K562 (cell line): ENCODE data around the gene UNC13A. TPM values are rescaled to one million over a fixed set of nuclear protein-coding genes. Genes with fewer than 3 reads are reported as not detected.

Source experiments
- ATAC-seq: fragments of 200-7000 bp; cut with Tn5 transposase; 3 replicates; pipeline ENCODE4 v1.9.1; 2020; ENCODE audit warnings: moderate library complexity
- BruUV-seq: library from RNA; stranded (reverse); fragments of 400-500 nt; replicated peaks from 2 replicates; lab custom pipeline; 2021; lab: Mats Ljungman, UMichigan
- CTCF ChIA-PET: fragments of 300-600 bp; formaldehyde crosslinking; extraction: SDS; loops from one replicate; lab custom pipeline; 2021; ENCODE audit warnings: low intra/inter-chr PET ratio; lab: Yijun Ruan, JAX
- POLR2A ChIA-PET: fragments of 300-600, 350-650 bp; sonication (Branson Sonifier 250); formaldehyde crosslinking; extraction: SDS; loops from one replicate; lab custom pipeline; 2021; ENCODE audit warnings: antibody characterized with exemption, inconsistent platforms; lab: Yijun Ruan, JAX
- DNase-seq, 4 experiments: peaks; one replicate each; pipeline versions ENCODE4 v3.0.0 to v3.0.0-alpha.2; 2011 to 2018; ENCODE audit warnings: low spot score in 3 of 4, mixed read lengths in 3 of 4; ENCODE audit errors: extremely low read depth in 1 of 4
- FAIRE-seq: peaks from 2 replicates; lab custom pipeline; 2011; peaks lifted over from hg19 to GRCh38; lab: Jason Lieb, UNC
- H2AFZ ChIP-seq: 2 replicates; pipeline ENCODE4 v1.6.0; 2011; ENCODE audit warnings: low read depth, low read length, control low read depth, inconsistent platforms
- H3K27ac ChIP-seq: fragments of 200-600 bp; 3 replicates; pipeline ENCODE4 v1.8.0; 2011; ENCODE audit warnings: low read depth, mild to moderate bottlenecking, control low read depth, inconsistent platforms, low read length, moderate library complexity, mixed read lengths; ENCODE audit errors: extremely low read depth
- H3K27me3 ChIP-seq, 2 experiments: fragments of 300-600 bp in 1 of 2; 2 replicates in 1 of 2; 3 replicates in 1 of 2; pipeline versions ENCODE4 v1.6.0 to v1.8.0; 2011; ENCODE audit warnings: inconsistent platforms in 2 of 2, low read length in 2 of 2, mild to moderate bottlenecking in 1 of 2, mixed read lengths in 1 of 2, moderate library complexity in 1 of 2; ENCODE audit not compliant: control insufficient read depth in 2 of 2, insufficient read depth in 2 of 2
- H3K36me3 ChIP-seq: fragments of 300-600 bp; 3 replicates; pipeline ENCODE4 v1.8.0; 2011; ENCODE audit warnings: mild to moderate bottlenecking, low read length, inconsistent platforms; ENCODE audit not compliant: control insufficient read depth, insufficient read depth
- H3K4me1 ChIP-seq, 2 experiments: fragments of 200-600 bp in 1 of 2; replicated peaks in 1 of 2; 2 replicates in 1 of 2; 3 replicates in 1 of 2; pipeline versions ENCODE4 v1.5.1 to v1.8.0; 2011; ENCODE audit warnings: inconsistent platforms in 2 of 2, low read length in 2 of 2, mild to moderate bottlenecking in 1 of 2, mixed read lengths in 1 of 2, moderate library complexity in 1 of 2; ENCODE audit not compliant: control insufficient read depth in 2 of 2, insufficient read depth in 2 of 2
- H3K4me2 ChIP-seq: 2 replicates; pipeline ENCODE4 v1.6.1; 2011; ENCODE audit warnings: low read length, control low read depth, inconsistent platforms, mixed read lengths; ENCODE audit not compliant: insufficient read depth
- H3K4me3 ChIP-seq: fragments of 200-600 bp; sonication (generic), shearing (Covaris generic); 2 replicates; pipeline ENCODE4 v1.5.1; 2016; ENCODE audit warnings: control low read depth, inconsistent platforms
- H3K79me2 ChIP-seq: fragments of 200-600 bp; 3 replicates; pipeline ENCODE4 v1.8.0; 2011; ENCODE audit warnings: low read length, inconsistent platforms; ENCODE audit not compliant: control insufficient read depth, insufficient read depth
- H3K9ac ChIP-seq, 2 experiments: 2 replicates each; pipeline versions ENCODE4 v1.6.0 to v1.6.1; 2011; ENCODE audit warnings: low read depth in 2 of 2, low read length in 2 of 2, control low read depth in 1 of 2, inconsistent platforms in 1 of 2, mild to moderate bottlenecking in 1 of 2, mixed read lengths in 1 of 2; ENCODE audit not compliant: insufficient read depth in 1 of 2
- H3K9me1 ChIP-seq: one replicate; pipeline ENCODE4 v1.6.0; 2011; ENCODE audit warnings: inconsistent platforms, mild to moderate bottlenecking, low read length, moderate library complexity; ENCODE audit not compliant: control insufficient read depth, insufficient read depth
- H3K9me3 ChIP-seq: replicated peaks from 2 replicates; pipeline ENCODE4 v1.5.1; 2011; ENCODE audit warnings: low read depth, low read length, inconsistent platforms; ENCODE audit not compliant: control insufficient read depth, insufficient read depth
- H4K20me1 ChIP-seq: replicated peaks from 2 replicates; pipeline ENCODE4 v1.6.1; 2011; ENCODE audit warnings: low read length, inconsistent platforms, mixed read lengths; ENCODE audit not compliant: control insufficient read depth, insufficient read depth
- CTCF ChIP-seq, 3 experiments: IDR thresholded peaks in 2 of 3; conservative IDR thresholded peaks in 1 of 3; 2 replicates each; pipeline ENCODE4 v1.5.1; 2011 to 2012; ENCODE audit warnings: low read length in 3 of 3, mild to moderate bottlenecking in 3 of 3, control low read depth in 2 of 3, improper control_type of control experiment in 1 of 3, inconsistent platforms in 1 of 3, low read depth in 1 of 3, mixed read lengths in 1 of 3, moderate library complexity in 1 of 3; ENCODE audit not compliant: insufficient read depth in 2 of 3
- E2F4 ChIP-seq: sonication (generic); formaldehyde crosslinking; IDR thresholded peaks from 2 replicates; pipeline ENCODE4 v1.8.0; 2022; ENCODE audit warnings: mild to moderate bottlenecking, low read depth, missing genetic modification reagents
- ETV6 ChIP-seq, 3 experiments: fragments of 150-350 bp in 1 of 3; sonication (generic) in 1 of 3; formaldehyde crosslinking in 1 of 3; IDR thresholded peaks; 2 replicates each; pipeline versions ENCODE4 v1.6.1 to v1.8.0; 2014 to 2022; ENCODE audit warnings: borderline replicate concordance in 2 of 3, low read depth in 2 of 3, antibody characterized with exemption in 1 of 3, low read length in 1 of 3, mild to moderate bottlenecking in 1 of 3, missing genetic modification reagents in 1 of 3
- GTF2B ChIP-seq: IDR thresholded peaks from 2 replicates; pipeline ENCODE4 v1.6.1; 2011; ENCODE audit not compliant: insufficient read length; ENCODE audit errors: extremely low read depth
- GTF2F1 ChIP-seq: IDR thresholded peaks from 2 replicates; pipeline ENCODE4 v1.6.1; 2011; ENCODE audit warnings: low read depth, low read length, improper control_type of control experiment
- HDAC2 ChIP-seq: fragments of 450-650 bp; IDR thresholded peaks from 2 replicates; pipeline ENCODE4 v1.6.1; 2016; ENCODE audit warnings: mild to moderate bottlenecking
- MIER1 ChIP-seq: fragments of 450-650 bp; IDR thresholded peaks from 2 replicates; pipeline ENCODE4 v1.6.1; 2016; ENCODE audit warnings: antibody characterized with exemption, mild to moderate bottlenecking, low read depth
- POLR2B ChIP-seq: fragments of 450-650 bp; IDR thresholded peaks from 2 replicates; pipeline ENCODE4 v1.6.1; 2018; ENCODE audit warnings: low read depth; ENCODE audit not compliant: partially characterized antibody
- RBM25 ChIP-seq: fragments of 200-400 bp; formaldehyde crosslinking; IDR thresholded peaks from 2 replicates; pipeline ENCODE4 v1.6.1; 2018; ENCODE audit warnings: low read length, low read depth, moderate library complexity; ENCODE audit not compliant: severe bottlenecking
- RCOR1 ChIP-seq, 2 experiments: IDR thresholded peaks; 2 replicates each; pipeline ENCODE4 v1.6.1; 2012; ENCODE audit warnings: low read depth in 2 of 2, low read length in 2 of 2, borderline replicate concordance in 1 of 2, improper control_type of control experiment in 1 of 2
- TFAP4 ChIP-seq: sonication (generic); formaldehyde crosslinking; IDR thresholded peaks from 2 replicates; pipeline ENCODE4 v1.8.0; 2022; ENCODE audit warnings: missing genetic modification reagents, mild to moderate bottlenecking, moderate library complexity, borderline replicate concordance
- ZBTB7A ChIP-seq: IDR thresholded peaks from 2 replicates; pipeline ENCODE4 v1.6.1; 2011; ENCODE audit warnings: low read depth, mild to moderate bottlenecking, low read length, moderate library complexity, borderline replicate concordance; ENCODE audit not compliant: control insufficient read depth
- ZNF165 ChIP-seq: fragments of 250-450 bp; sonication (Bioruptor Pico); IDR thresholded peaks from 2 replicates; pipeline ENCODE4 v1.4.0; 2020; ENCODE audit warnings: borderline replicate concordance
- ZNF232 ChIP-seq: sonication (generic); formaldehyde crosslinking; IDR thresholded peaks from 2 replicates; pipeline ENCODE4 v1.8.0; 2022; ENCODE audit warnings: mild to moderate bottlenecking, missing genetic modification reagents
- ZNF780A ChIP-seq: fragments of 250-450 bp; sonication (Bioruptor Pico); IDR thresholded peaks from 2 replicates; pipeline ENCODE4 v1.5.0; 2021; ENCODE audit warnings: mild to moderate bottlenecking
- WGBS: fragments of 100-300 bp; shearing (Covaris generic); methylation state at CpG from one replicate; pipeline ENCODE4 v1.1.6; 2016; ENCODE audit warnings: low coverage, mixed read lengths; ENCODE audit not compliant: insufficient coverage; ENCODE audit errors: missing lambda C conversion rate; 5-methylcytosine and 5-hydroxymethylcytosine counted together
- in situ Hi-C: fragments of 300-500 bp; cut with MboI; formaldehyde crosslinking; loops from 4 replicates; pipeline ENCODE4 v1.15.0; 2018; ENCODE audit warnings: inconsistent platforms, mixed read lengths
- intact Hi-C: fragments of 100-400 bp; cut with micrococcal nuclease; formaldehyde crosslinking; loops from 2 replicates; pipeline ENCODE4 v1.14.2; 2022
- polyA plus RNA-seq, 8 experiments: library from polyadenylated mRNA; depleted of rRNA in 4 of 8; stranded (reverse) in 5 of 8; unstranded in 3 of 8; fragments of >200 nt; fragmentation: Nextera tagmentation in 2 of 8; fragmentation: Illumina TruSeq in 1 of 8; extraction: Ambion mirVana in 2 of 8; extraction: Trizol in 1 of 8; gene quantifications; 2 replicates each; pipeline versions ENCODE4 v1.2.1 to v1.2.3, GENCODE V29; 2011 to 2014; ENCODE audit warnings: inconsistent platforms in 1 of 8, missing spikeins in 1 of 8
- total RNA-seq, 7 experiments: library from RNA; depleted of rRNA in 6 of 7; stranded (reverse); fragments of >200 nt in 6 of 7; fragmentation: Illumina TruSeq in 2 of 7; extraction: Trizol in 2 of 7; gene quantifications; 2 replicates each; pipeline versions ENCODE4 v1.2.1 to v1.2.3, GENCODE V29; 2011 to 2021; ENCODE audit warnings: low replicate concordance in 1 of 7

UNC13A gene
- total and polyA plus RNA-seq, 9 of the 15 experiments (the other 6 are each of a cell fraction or from before 2014, with no cell fraction given) = 0.03 to 1.0 (median 0.25) TPM

- ChIA-PET POLR2A (interaction anchor here (0.5 to 2.3 kb wide), 3 partner anchors 10 to 55 kb away, joined by 3 to 8 read pairs (median 4); no protein-coding TSS in a partner anchor), CTCF (no interaction called here)
- H3K9me1 ChIP-seq = no peaks in the 10 kb centered on the region
- WGBS = 40% methylated on average over 7 of the region's 7 CpGs
- H3K9ac ChIP-seq = peak overlapping the region in 1 of 2 experiments; percentile 50; a peak in 1 of 4 replicates
- no peak overlapping the region for H3K4me3 ChIP-seq
- intact Hi-C loops (no loop called here), in situ Hi-C loops (no loop called here)
- H3K79me2 ChIP-seq = no peaks in the 10 kb centered on the region
- peaks cover 6 to 53% of the 10 kb centered on the region in 2 experiments; a peak in 4 of 5 replicates for H3K4me1 ChIP-seq
- H2AFZ ChIP-seq = peak overlapping the region; percentile 21; the same call in 1 of the 2 replicates
- no peaks in the 10 kb centered on the region for H4K20me1 ChIP-seq
- DNase-seq (no peak), FAIRE-seq (no peak), ATAC-seq (no peak)
- no peaks in the 10 kb centered on the region for H3K27me3 ChIP-seq
- H3K36me3 ChIP-seq = no peaks in the 10 kb centered on the region
- H3K9me3 ChIP-seq = no peaks in the 10 kb centered on the region
- BruUV-seq = no TSS peak
- H3K27ac ChIP-seq = no peak overlapping the region
- no peak overlapping the region for H3K4me2 ChIP-seq
- TF ChIP-seq CTCF (IDR thresholded peaks at IDR 0.05 in 2 of 3, conservative IDR thresholded peaks at IDR 0.05 in 1 of 3; ENCODE audit: insufficient read depth in 2 of 3, low read depth in 1 of 3, low read length in 3 of 3) (no peak), ETV6 (IDR thresholded peaks at IDR 0.05; ENCODE audit: borderline replicate concordance in 1 of 2, low read depth in 2 of 2, low read length in 1 of 2) (no peak), ETV6 (CRISPR knock-in tag; IDR thresholded peaks at IDR 0.05; ENCODE audit: borderline replicate concordance) (0 out of 2 replicates have a peak, but pooled peaks have one; percentile 63), GTF2B (no peak), HDAC2 (peak; percentile 85), ZNF780A (CRISPR knock-in tag) (no peak), RCOR1 (IDR thresholded peaks at IDR 0.05; ENCODE audit: borderline replicate concordance in 1 of 2, low read depth in 2 of 2, low read length in 2 of 2) (peak in 1 of 2 experiments; percentile 48; a peak in 1 of 4 replicates), RBM25 (peak; percentile 71), E2F4 (CRISPR knock-in tag) (0 out of 2 replicates have a peak, but pooled peaks have one; percentile 21), ZNF232 (0 out of 2 replicates have a peak, but pooled peaks have one; percentile 62), MIER1 (no peak), POLR2B (no peak), TFAP4 (CRISPR knock-in tag) (no peak), GTF2F1 (no peak), ZBTB7A (no peak), ZNF165 (CRISPR knock-in tag) (no peak)
These were observed 76.5 kb downstream of the UNC13A start for GRCh38 chr19:17611462-17612244.
